Gastroesophageal sphincter (tissue), 3 donors: ENCODE data around the gene PTPRN2.

Experiments used
- EP300 ChIP-seq: sonication (generic); formaldehyde crosslinking; IDR thresholded peaks from one replicate; pipeline ENCODE4 v1.6.1; 2017; ENCODE audit warnings: antibody characterized with exemption, mild to moderate bottlenecking
- POLR2A ChIP-seq, 2 donors: fragments of 450-650 bp; IDR thresholded peaks; one replicate each; pipeline ENCODE4 v1.6.1; 2017; ENCODE audit warnings: antibody characterized with exemption in 2 of 2, mild to moderate bottlenecking in 2 of 2, moderate library complexity in 1 of 2
- POLR2AphosphoS5 ChIP-seq: sonication (generic); formaldehyde crosslinking; IDR thresholded peaks from one replicate; pipeline ENCODE4 v1.6.1; 2017; ENCODE audit warnings: antibody characterized with exemption
- TF ChIP-seq, protein P1 (sequence below), 4 experiments: fragments of 200-600 bp in 2 of 4; fragments of 450-650 bp in 2 of 4; sonication (generic) in 1 of 4; IDR thresholded peaks; one replicate each; pipeline ENCODE4 v1.5.1; 2017 to 2019; ENCODE audit warnings: antibody characterized with exemption in 4 of 4, mild to moderate bottlenecking in 2 of 4, moderate library complexity in 2 of 4

DNA sequence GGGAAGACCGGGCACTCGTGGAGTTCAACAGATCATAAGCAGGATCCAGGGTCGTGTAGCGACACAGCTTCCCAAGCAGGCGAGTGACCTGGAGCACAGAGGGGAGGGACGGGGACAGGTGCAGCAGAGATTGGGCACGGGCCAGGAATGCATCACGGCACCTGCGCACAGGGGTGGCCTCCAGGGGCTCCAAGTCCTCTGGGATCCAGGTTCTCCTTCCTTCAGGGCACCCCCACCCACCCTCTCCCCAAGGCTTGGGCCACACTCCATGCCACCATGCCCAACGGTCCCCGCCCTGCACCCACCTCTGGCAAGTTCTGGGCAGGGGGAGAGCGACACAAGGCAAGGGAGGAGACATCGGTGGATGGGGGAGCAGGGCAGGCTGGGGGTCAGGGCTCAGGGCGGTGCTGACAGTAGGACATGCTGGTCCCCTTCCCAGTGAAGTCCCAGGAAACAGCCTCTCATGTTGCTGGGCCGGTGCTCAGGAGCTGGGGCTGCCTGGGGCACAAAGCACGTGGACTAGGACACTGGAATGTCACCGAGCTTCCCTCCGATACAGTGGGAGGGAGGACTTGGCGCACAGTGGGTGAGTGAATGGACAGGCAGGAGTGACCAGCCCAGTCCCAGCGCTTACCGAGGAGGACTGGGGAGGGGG, 597.3 kb downstream of the PTPRN2 start:
- TF ChIP-seq POLR2A (IDR thresholded peaks at IDR 0.05) = no peak
- TF ChIP-seq, protein P1, sequence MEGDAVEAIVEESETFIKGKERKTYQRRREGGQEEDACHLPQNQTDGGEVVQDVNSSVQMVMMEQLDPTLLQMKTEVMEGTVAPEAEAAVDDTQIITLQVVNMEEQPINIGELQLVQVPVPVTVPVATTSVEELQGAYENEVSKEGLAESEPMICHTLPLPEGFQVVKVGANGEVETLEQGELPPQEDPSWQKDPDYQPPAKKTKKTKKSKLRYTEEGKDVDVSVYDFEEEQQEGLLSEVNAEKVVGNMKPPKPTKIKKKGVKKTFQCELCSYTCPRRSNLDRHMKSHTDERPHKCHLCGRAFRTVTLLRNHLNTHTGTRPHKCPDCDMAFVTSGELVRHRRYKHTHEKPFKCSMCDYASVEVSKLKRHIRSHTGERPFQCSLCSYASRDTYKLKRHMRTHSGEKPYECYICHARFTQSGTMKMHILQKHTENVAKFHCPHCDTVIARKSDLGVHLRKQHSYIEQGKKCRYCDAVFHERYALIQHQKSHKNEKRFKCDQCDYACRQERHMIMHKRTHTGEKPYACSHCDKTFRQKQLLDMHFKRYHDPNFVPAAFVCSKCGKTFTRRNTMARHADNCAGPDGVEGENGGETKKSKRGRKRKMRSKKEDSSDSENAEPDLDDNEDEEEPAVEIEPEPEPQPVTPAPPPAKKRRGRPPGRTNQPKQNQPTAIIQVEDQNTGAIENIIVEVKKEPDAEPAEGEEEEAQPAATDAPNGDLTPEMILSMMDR (IDR thresholded peaks at IDR 0.05) = no peak
- no peak for TF ChIP-seq POLR2AphosphoS5
- no peak for TF ChIP-seq EP300
